Activated B cell treated with CpG ODN at 0.5 μM for 24 hours (primary cell): ENCODE measurements around the gene ESYT2. TPM values are rescaled to one million over a fixed set of nuclear protein-coding genes. Genes with fewer than 3 reads are reported as not detected.

Experiments
- ATAC-seq: fragments of 200-7000 bp; cut with Tn5 transposase; one replicate; pipeline ENCODE4 v1.10.0; 2021; ENCODE audit warnings: low read depth, mild to moderate bottlenecking, moderate library complexity
- CTCF ChIA-PET: fragments of 350-600 bp; sonication (Branson Sonifier 250); formaldehyde crosslinking; loops from one replicate; lab custom pipeline; 2021; ENCODE audit warnings: antibody characterized with exemption; lab: Charles Lee
- POLR2A ChIA-PET: fragments of 350-600 bp; sonication (Branson Sonifier 250); formaldehyde crosslinking; loops from one replicate; lab custom pipeline; 2021; ENCODE audit warnings: antibody characterized with exemption; lab: Charles Lee
- DNase-seq: peaks from one replicate; pipeline ENCODE4 v3.0.0; 2022
- H3K27ac Mint-ChIP-seq: one replicate; pipeline ENCODE4 v1.8.0; 2020; ENCODE audit warnings: mixed read lengths
- H3K27me3 Mint-ChIP-seq: one replicate; pipeline ENCODE4 v1.8.0; 2021; ENCODE audit warnings: mixed read lengths
- H3K36me3 Mint-ChIP-seq: one replicate; pipeline ENCODE4 v1.8.0; 2021; ENCODE audit warnings: low read depth, mixed read lengths
- H3K4me1 Mint-ChIP-seq: one replicate; pipeline ENCODE4 v1.8.0; 2021; ENCODE audit warnings: mixed read lengths
- H3K4me3 Mint-ChIP-seq: one replicate; pipeline ENCODE4 v1.8.0; 2020; ENCODE audit warnings: mild to moderate bottlenecking, mixed read lengths
- H3K9me3 Mint-ChIP-seq: one replicate; pipeline ENCODE4 v1.8.0; 2020; ENCODE audit warnings: mixed read lengths
- intact Hi-C: fragments of 100-400 bp; cut with micrococcal nuclease; formaldehyde crosslinking; loops from one replicate; pipeline ENCODE4 v1.15.1; 2024
- total RNA-seq: library from RNA; stranded (reverse); gene quantifications from 2 replicates; pipeline ENCODE4 v1.2.3, GENCODE V29; 2022
- TF ChIP-seq, protein P1 (sequence below): fragments of 200-600 bp; IDR thresholded peaks from one replicate; pipeline ENCODE4 v1.8.0; 2022; ENCODE audit warnings: antibody characterized with exemption, mild to moderate bottlenecking

The ESYT2 gene
- total RNA-seq, 1 donor from 2014 or later = 21.3 TPM

DNA sequence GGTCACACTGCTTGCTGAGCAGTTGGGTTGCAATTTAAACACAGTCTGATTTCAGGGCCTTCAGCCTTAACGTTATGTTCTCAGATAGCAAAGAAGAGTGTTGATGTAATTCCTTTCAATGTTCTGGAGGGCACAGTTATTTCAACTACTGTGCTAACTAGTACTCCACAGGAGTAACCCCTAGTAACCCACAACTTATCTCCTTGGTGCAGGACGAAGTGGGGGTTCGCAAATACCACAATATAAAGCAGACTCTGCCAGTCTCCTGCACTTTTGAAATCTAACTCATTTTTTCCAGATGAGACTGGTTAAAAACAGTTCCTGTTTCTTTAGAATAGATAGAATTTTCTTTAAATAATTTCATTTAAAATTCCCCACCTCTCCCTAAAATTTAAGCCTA is 77.6 kb downstream of the ESYT2 start:
- Mint-ChIP-seq H3K27ac (no peak overlapping the region), H3K36me3 (peaks cover 41% of the 10 kb centered on the region), H3K4me3 (no peak overlapping the region), H3K4me1 (no peaks in the 10 kb centered on the region), H3K9me3 (no peaks in the 10 kb centered on the region), H3K27me3 (no peaks in the 10 kb centered on the region)
- TF ChIP-seq, protein P1, sequence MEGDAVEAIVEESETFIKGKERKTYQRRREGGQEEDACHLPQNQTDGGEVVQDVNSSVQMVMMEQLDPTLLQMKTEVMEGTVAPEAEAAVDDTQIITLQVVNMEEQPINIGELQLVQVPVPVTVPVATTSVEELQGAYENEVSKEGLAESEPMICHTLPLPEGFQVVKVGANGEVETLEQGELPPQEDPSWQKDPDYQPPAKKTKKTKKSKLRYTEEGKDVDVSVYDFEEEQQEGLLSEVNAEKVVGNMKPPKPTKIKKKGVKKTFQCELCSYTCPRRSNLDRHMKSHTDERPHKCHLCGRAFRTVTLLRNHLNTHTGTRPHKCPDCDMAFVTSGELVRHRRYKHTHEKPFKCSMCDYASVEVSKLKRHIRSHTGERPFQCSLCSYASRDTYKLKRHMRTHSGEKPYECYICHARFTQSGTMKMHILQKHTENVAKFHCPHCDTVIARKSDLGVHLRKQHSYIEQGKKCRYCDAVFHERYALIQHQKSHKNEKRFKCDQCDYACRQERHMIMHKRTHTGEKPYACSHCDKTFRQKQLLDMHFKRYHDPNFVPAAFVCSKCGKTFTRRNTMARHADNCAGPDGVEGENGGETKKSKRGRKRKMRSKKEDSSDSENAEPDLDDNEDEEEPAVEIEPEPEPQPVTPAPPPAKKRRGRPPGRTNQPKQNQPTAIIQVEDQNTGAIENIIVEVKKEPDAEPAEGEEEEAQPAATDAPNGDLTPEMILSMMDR = no peak
- intact Hi-C loops = no loop called here
- ATAC-seq (no peak), DNase-seq (no peak)
- CTCF ChIA-PET = no interaction called here
- POLR2A ChIA-PET = no interaction called here

DNA sequence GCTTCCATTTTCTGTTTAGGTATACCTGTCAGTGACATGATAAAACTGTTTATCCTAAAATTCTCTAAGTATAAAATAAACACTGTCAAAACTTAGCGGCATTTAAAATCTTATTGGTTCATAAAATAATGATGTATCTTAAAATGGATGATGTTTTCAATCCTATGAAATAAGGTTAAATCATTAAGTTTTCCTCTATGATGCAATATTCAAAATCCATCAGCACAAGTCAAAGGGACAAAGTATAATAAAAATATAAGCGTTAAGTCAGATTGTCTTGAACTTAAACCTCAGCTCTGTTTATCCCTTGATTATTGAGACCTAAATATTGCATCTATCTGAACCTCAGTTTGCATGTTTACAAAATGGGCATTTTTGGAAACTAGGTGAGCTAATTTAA is 78.1 kb downstream of the ESYT2 start:
- H3K4me3 Mint-ChIP-seq = no peak overlapping the region
- no peaks in the 10 kb centered on the region for H3K9me3 Mint-ChIP-seq
- no peak overlapping the region for H3K27ac Mint-ChIP-seq
- ChIA-PET POLR2A (no interaction called here), CTCF (no interaction called here)
- peaks cover 45% of the 10 kb centered on the region for H3K36me3 Mint-ChIP-seq
- ATAC-seq (no peak), DNase-seq (no peak)
- H3K4me1 Mint-ChIP-seq = no peaks in the 10 kb centered on the region
- intact Hi-C loops = no loop called here
- H3K27me3 Mint-ChIP-seq = no peaks in the 10 kb centered on the region
- TF ChIP-seq, protein P1 = no peak

DNA sequence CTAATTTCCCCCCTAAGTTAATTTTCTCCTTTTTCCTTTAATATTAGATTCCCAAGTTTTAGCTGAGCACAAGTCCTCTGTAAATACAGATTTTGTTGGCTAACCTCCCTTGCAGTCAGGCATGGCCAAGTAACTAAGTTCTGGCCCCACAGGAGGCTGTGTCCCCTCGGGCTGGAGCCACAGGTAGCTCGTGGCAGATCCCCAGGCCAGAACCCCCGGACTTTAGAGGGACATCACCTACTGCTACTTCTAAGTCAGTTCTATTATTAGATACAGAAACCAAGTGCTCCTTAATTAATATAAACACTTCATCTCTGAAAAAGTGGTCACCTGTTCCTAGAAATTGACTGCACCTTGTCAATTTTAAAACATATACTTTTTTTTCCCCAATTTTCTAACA is 78.6 kb downstream of the ESYT2 start:
- Mint-ChIP-seq H3K27me3 (no peaks in the 10 kb centered on the region), H3K27ac (no peak overlapping the region), H3K36me3 (peaks cover 46% of the 10 kb centered on the region), H3K4me1 (no peaks in the 10 kb centered on the region), H3K4me3 (no peak overlapping the region), H3K9me3 (no peaks in the 10 kb centered on the region)
- ChIA-PET POLR2A (no interaction called here), CTCF (no interaction called here)
- DNase-seq = no peak
- ATAC-seq = no peak
- TF ChIP-seq, protein P1 = no peak
- intact Hi-C loops = no loop called here

DNA sequence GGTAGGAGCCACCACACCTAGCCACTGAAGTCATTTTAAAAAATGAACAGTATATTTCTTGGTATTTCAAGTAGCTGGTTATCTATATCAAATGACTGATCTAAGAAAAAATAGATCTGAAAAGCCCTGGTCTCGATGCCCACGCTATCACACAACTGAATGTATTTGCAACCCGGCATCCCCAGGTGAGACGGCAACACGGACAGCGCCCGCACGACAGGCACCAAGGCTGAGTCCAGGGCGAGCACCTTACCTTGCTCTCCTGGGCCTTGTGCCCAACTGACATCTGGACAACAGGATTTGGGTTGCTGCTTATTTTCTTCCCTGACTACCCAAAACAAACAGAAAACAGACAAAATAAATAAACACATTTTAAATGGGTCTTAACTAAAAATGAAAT is 79.9 kb downstream of the ESYT2 start:
- ChIA-PET CTCF (no interaction called here), POLR2A (no interaction called here)
- TF ChIP-seq, protein P1 = no peak
- intact Hi-C loops = no loop called here
- DNase-seq (no peak), ATAC-seq (no peak)
- Mint-ChIP-seq H3K27ac (no peak overlapping the region), H3K4me3 (no peak overlapping the region), H3K27me3 (no peaks in the 10 kb centered on the region), H3K4me1 (no peaks in the 10 kb centered on the region), H3K36me3 (peaks cover 46% of the 10 kb centered on the region), H3K9me3 (no peaks in the 10 kb centered on the region)

DNA sequence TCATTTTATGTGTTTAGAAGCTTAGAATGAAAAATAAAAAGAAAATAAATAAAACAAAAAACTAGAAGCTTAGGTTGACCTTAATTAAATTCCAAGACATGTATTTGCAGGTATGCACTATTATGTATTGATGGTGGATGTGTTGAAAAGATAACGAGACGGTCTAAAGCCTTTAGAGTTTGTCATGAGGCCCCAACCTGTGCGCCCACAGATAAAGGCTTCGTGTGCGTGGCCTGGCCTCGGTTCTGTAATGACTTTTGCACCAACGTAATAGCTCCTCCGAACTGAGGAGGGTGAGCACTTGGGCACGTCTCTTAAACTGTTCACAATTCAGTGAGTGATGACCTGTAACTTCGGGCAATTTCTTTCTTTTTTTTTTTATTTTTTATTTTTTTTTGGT is 81.0 kb downstream of the ESYT2 start:
- intact Hi-C loops = no loop called here
- ChIA-PET POLR2A (no interaction called here), CTCF (no interaction called here)
- TF ChIP-seq, protein P1 = no peak
- peaks cover 48% of the 10 kb centered on the region for H3K36me3 Mint-ChIP-seq
- H3K4me1 Mint-ChIP-seq = no peaks in the 10 kb centered on the region
- H3K9me3 Mint-ChIP-seq = no peaks in the 10 kb centered on the region
- no peaks in the 10 kb centered on the region for H3K27me3 Mint-ChIP-seq
- H3K4me3 Mint-ChIP-seq = no peak overlapping the region
- H3K27ac Mint-ChIP-seq = no peak overlapping the region
- no peak for ATAC-seq
- no peak for DNase-seq
